ENCODE results near the gene CCL14. TPM values are rescaled to one million over a fixed set of nuclear protein-coding genes. Genes with fewer than 3 reads are reported as not detected.

CCL14 gene
- not detected in 2 replicates for total RNA-seq

GRCh38 chr17:35986643-35987042 lies at the start of gene CCL14:
TSS of gene CCL14 (minus strand) at chr17:35986729. CDS start at chr17:35986649, 80 bp downstream.

GRCh38 chr17:36017799-36018198 lies 31.3 kb upstream of the CCL14 start, which contains the start of gene CCL23:
TSS of gene CCL23 (minus strand) at chr17:36017972. CDS start at chr17:36017897, 75 bp downstream.

GRCh38 chr17:36001110-36001771 lies 14.7 kb upstream of the CCL14 start, which contains the start of gene CCL15:
TSS of gene CCL15 (minus strand) at chr17:36001553. CDS start at chr17:36001492, 61 bp downstream.

GRCh38 chr17:35981246-35981645 lies 5.3 kb downstream of the CCL14 start, which contains the start of gene CCL16:
TSS of gene CCL16 (minus strand) at chr17:35981497. CDS start at chr17:35981420, 77 bp downstream.

GRCh38 chr17:35943537-35943936 lies 43.0 kb downstream of the CCL14 start, which contains the start of gene LYZL6:
TSS of gene LYZL6 (minus strand) at chr17:35943713. CDS start at chr17:35939356, 4,357 bp downstream.

Other genes starting within 250 kb of the CCL14 start
- under 0.01 TPM in 1 of 2 replicates, not detected in the other for gene GAS2L2, start 233.5 kb downstream of the CCL14 start, total RNA-seq
- gene C17orf50, start 225.8 kb downstream of the CCL14 start, total RNA-seq = not detected in 2 replicates
- gene MMP28, start 191.1 kb downstream of the CCL14 start, total RNA-seq = 0.33 and 0.37 TPM in 2 replicates
- 66.9 and 96.7 TPM in 2 replicates for gene TAF15, start 177.2 kb downstream of the CCL14 start, total RNA-seq
- not detected in 2 replicates for gene HEATR9, start 117.8 kb downstream of the CCL14 start, total RNA-seq
- gene CCL5, start 106.4 kb downstream of the CCL14 start, total RNA-seq = not detected in 2 replicates
- gene RDM1, start 56.0 kb downstream of the CCL14 start, total RNA-seq = 0.87 and 1.5 TPM in 2 replicates
- not detected in 2 replicates for gene LYZL6, start 43.0 kb downstream of the CCL14 start, total RNA-seq
- not detected in 2 replicates for gene CCL16, start 5.2 kb downstream of the CCL14 start, total RNA-seq
- not detected in 2 replicates for gene CCL15, start 14.8 kb upstream of the CCL14 start, total RNA-seq
- not detected in 2 replicates for gene CCL23, start 31.2 kb upstream of the CCL14 start, total RNA-seq
- not detected in 2 replicates for gene CCL18, start 77.5 kb upstream of the CCL14 start, total RNA-seq
- not detected in 2 replicates for gene CCL3, start 103.4 kb upstream of the CCL14 start, total RNA-seq
- gene CCL4, start 117.1 kb upstream of the CCL14 start, total RNA-seq = not detected in 2 replicates
- gene TBC1D3B, start 189.9 kb upstream of the CCL14 start, total RNA-seq = 0.77 and 2.5 TPM in 2 replicates
- not detected in 2 replicates for gene CCL3L1, start 210.0 kb upstream of the CCL14 start, total RNA-seq
- not detected in 2 replicates for gene CCL4L2, start 224.3 kb upstream of the CCL14 start, total RNA-seq

All from uterine smooth muscle cell (primary cell).